ENCODE measurements around the gene NRP2.

DNA sequence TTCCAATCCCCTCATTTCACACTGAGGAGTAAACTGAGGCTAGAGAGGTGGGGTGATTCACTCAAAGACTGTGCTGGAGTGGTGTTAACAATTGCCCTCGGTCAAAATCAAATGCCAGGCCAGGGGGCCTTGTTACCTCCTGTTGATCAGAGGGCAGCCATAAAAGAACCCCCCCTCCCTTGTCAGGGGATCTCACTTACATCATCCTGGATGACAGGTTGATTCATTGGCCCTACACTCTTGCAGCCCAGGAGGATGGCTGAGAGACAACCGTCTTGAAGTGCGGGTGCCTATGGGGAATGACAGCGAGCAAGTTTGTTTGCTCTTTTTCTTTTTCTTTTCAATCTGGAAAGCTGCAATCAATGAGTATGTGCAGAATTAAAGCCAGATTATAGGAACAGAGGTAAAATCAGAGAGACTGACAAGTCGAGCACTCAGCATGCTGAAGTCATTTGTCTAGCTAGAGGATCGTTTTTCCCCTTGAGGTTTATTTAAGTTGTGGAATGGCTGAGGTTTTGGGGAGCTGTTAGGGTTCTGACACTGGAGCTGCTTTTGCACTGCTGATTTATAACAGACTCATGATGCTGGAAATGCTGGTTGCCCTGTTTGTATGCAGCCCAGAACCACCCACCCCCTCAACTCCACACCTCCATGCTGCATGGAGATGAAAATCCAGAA, 26.4 kb upstream of the NRP2 start:
- TF ChIP-seq POLR2AphosphoS5 (IDR thresholded peaks at IDR 0.05; ENCODE audit: low read depth, low read length) (no peak), POLR2A (IDR thresholded peaks at IDR 0.05; ENCODE audit: low read depth, low read length) (no peak)
